RWPE2 (cell line): ENCODE results near the gene DNAL4.

Experiments
- ATAC-seq: fragments of 200-7000 bp; cut with Tn5 transposase; 3 replicates; pipeline ENCODE4 v1.9.1; 2021; ENCODE audit warnings: low read depth
- DNase-seq: peaks from one replicate; pipeline ENCODE4 v3.0.0-alpha.2; 2020; ENCODE audit warnings: low spot score
- H3K27ac ChIP-seq: fragments of 450-650 bp; 2 replicates; pipeline ENCODE4 v1.5.1; 2017; ENCODE audit warnings: mild to moderate bottlenecking; ENCODE audit not compliant: poor library complexity, severe bottlenecking
- H3K27me3 ChIP-seq: fragments of 250-450 bp; sonication (Bioruptor Pico); 2 replicates; pipeline ENCODE4 v1.5.1; 2021; ENCODE audit warnings: mild to moderate bottlenecking, moderate library complexity; ENCODE audit not compliant: insufficient read depth, poor library complexity, severe bottlenecking
- H3K36me3 ChIP-seq: fragments of 250-450 bp; sonication (Bioruptor Pico); 2 replicates; pipeline ENCODE4 v1.5.1; 2020; ENCODE audit warnings: low read depth, mild to moderate bottlenecking, moderate library complexity
- H3K4me1 ChIP-seq: fragments of 250-450 bp; sonication (Bioruptor Pico); 2 replicates; pipeline ENCODE4 v1.5.1; 2021; ENCODE audit warnings: mild to moderate bottlenecking, moderate library complexity; ENCODE audit not compliant: insufficient read depth, poor library complexity, severe bottlenecking
- H3K4me3 ChIP-seq: fragments of 250-450 bp; sonication (Bioruptor Pico); 2 replicates; pipeline ENCODE4 v1.5.1; 2021; ENCODE audit warnings: mild to moderate bottlenecking, moderate library complexity; ENCODE audit not compliant: severe bottlenecking
- H3K9me3 ChIP-seq: fragments of 250-450 bp; sonication (Bioruptor Pico); 2 replicates; pipeline ENCODE4 v1.5.1; 2021; ENCODE audit warnings: mild to moderate bottlenecking, moderate library complexity; ENCODE audit not compliant: severe bottlenecking
- TF ChIP-seq, protein P1 (sequence below): fragments of 450-650 bp; IDR thresholded peaks from one replicate; pipeline ENCODE4 v1.5.1; 2017; ENCODE audit warnings: mild to moderate bottlenecking, moderate library complexity; ENCODE audit not compliant: poor library complexity, severe bottlenecking

Gene DNAL4

DNA sequence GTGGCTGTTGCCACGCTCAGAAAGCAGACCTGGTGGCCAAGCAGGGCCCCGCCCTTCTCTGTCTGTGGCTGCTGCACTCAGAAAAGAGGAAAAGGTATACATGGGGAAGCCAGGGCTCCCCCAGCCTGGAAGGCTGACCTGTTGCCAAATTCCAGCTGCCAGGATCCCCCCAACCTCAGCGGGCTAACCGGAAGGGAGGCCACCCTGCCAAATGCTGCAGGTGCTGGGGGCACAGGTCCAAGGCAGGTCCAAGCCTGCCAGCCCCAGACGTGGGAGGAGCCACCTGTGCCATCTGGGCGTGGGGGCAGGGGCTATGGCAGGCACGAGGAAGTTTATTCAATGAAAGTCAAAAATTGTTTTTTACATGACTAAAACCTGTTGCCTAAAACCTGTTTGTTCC lies 47.3 kb upstream of the DNAL4 start:
- H3K9me3 ChIP-seq = no peaks in the 10 kb centered on the region
- H3K4me3 ChIP-seq = no peak overlapping the region
- ATAC-seq = no peak
- peaks cover 3% of the 10 kb centered on the region for H3K4me1 ChIP-seq
- DNase-seq = no peak
- TF ChIP-seq, protein P1, sequence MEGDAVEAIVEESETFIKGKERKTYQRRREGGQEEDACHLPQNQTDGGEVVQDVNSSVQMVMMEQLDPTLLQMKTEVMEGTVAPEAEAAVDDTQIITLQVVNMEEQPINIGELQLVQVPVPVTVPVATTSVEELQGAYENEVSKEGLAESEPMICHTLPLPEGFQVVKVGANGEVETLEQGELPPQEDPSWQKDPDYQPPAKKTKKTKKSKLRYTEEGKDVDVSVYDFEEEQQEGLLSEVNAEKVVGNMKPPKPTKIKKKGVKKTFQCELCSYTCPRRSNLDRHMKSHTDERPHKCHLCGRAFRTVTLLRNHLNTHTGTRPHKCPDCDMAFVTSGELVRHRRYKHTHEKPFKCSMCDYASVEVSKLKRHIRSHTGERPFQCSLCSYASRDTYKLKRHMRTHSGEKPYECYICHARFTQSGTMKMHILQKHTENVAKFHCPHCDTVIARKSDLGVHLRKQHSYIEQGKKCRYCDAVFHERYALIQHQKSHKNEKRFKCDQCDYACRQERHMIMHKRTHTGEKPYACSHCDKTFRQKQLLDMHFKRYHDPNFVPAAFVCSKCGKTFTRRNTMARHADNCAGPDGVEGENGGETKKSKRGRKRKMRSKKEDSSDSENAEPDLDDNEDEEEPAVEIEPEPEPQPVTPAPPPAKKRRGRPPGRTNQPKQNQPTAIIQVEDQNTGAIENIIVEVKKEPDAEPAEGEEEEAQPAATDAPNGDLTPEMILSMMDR = no peak
- no peaks in the 10 kb centered on the region for H3K36me3 ChIP-seq
- no peak overlapping the region for H3K27ac ChIP-seq
- peaks cover 21% of the 10 kb centered on the region for H3K27me3 ChIP-seq

DNA sequence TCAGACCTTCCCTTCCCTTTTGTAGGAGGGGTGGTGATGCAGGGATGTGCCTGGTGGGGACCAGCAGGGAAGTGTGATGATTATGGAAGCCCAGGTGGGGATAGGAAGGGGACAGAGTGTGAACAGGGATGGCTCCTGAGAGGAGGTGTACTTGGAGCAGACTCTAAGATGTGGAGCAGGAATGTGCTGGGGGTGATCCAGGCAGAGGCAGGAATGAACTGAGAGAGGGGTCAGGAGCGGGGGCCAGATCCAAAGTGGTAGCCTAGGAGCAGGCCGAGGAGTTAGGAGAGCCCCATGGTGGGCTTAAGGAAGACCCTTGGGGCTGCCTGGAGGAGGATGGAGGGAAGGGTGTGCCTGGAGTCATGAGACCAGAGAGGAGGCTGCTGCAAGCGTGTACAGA lies 46.2 kb upstream of the DNAL4 start:
- ATAC-seq = no peak
- Histone ChIP-seq H3K36me3 (no peaks in the 10 kb centered on the region), H3K4me1 (peaks cover 3% of the 10 kb centered on the region), H3K4me3 (no peak overlapping the region), H3K9me3 (no peaks in the 10 kb centered on the region), H3K27me3 (peaks cover 21% of the 10 kb centered on the region), H3K27ac (no peak overlapping the region)
- TF ChIP-seq, protein P1 = no peak
- no peak for DNase-seq

DNA sequence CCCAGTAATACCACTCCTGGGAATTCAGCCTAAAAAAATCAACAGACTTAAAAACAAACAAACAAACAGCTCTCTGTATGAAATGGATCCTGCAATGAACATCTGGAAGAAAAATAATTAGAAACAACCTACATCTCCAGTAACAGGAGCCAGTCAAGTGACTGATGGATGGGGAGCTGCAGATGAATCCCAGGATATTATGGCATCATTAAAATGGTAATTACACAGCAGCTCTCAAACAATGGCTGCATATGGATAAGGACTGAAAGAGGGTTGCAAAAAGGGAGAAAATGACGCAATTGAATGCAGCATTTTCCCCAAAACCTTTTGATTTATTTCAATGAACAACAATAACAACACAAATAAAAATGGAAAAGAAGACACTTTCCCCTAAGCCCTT lies 45.7 kb upstream of the DNAL4 start:
- TF ChIP-seq, protein P1 = no peak
- Histone ChIP-seq H3K36me3 (no peaks in the 10 kb centered on the region), H3K27ac (no peak overlapping the region), H3K4me1 (peaks cover 3% of the 10 kb centered on the region), H3K9me3 (no peaks in the 10 kb centered on the region), H3K27me3 (peaks cover 18% of the 10 kb centered on the region), H3K4me3 (no peak overlapping the region)
- ATAC-seq (no peak), DNase-seq (no peak)

DNA sequence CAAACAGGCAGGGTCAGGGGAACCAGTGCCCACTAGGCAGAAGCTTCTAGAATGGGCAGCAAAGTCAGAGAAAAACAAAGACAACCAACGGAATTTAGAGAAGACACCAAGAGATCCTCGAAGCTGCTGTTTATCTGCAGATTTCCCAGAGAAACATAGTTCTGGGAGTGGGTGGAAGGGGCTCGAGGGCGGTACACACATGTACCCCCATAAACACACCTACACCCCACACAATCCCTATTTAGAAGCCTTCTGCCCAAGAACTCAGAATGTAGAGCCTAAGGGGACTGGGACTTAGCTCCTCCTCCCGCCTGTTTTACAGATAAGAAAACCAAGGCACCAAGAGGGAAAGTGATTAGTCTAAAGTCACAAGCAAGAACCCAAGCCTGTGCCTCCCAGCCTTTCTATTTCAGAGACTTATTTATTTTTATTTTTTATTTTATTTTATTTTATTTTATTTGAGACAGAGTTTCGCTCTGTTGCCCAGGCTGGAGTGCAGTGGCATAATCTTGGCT lies 43.5 kb upstream of the DNAL4 start:
- peaks cover 5% of the 10 kb centered on the region for H3K27me3 ChIP-seq
- H3K36me3 ChIP-seq = no peaks in the 10 kb centered on the region

DNA sequence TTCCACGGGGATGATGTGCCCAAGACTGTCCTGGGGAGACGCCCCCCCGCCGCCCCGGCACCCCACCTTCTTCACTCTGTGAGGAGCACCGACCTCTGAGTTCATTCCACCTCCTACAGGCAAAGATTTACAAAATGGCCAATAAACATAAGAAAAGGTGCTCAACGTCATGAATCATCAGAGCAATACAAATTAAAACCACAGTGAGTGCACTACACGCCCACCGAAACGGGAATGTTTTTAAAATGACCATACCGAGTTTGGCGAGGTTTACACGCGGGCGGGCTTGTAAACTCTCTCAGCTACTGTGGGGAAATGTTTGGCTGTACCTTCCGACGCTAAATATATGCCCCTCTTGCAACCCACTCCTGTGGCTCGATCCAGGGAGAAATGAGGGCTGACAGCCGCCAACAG lies 42.0 kb upstream of the DNAL4 start:
- Histone ChIP-seq H3K4me3 (no peak overlapping the region), H3K27ac (no peak overlapping the region), H3K9me3 (no peaks in the 10 kb centered on the region), H3K36me3 (no peaks in the 10 kb centered on the region), H3K27me3 (no peaks in the 10 kb centered on the region), H3K4me1 (no peaks in the 10 kb centered on the region)
- DNase-seq (no peak), ATAC-seq (peak; percentile 59)
- TF ChIP-seq, protein P1 = no peak

More for the DNA sequence above, 43.5 kb upstream of the DNAL4 start:
- no peaks in the 10 kb centered on the region for H3K9me3 ChIP-seq
- H3K27ac ChIP-seq = no peak overlapping the region
- TF ChIP-seq, protein P1 = no peak
- DNase-seq = no peak
- H3K4me3 ChIP-seq = no peak overlapping the region
- ATAC-seq = no peak
- peaks cover 3% of the 10 kb centered on the region for H3K4me1 ChIP-seq
